G401 (cell line): ENCODE data around the gene C1orf105. TPM values are rescaled to one million over a fixed set of nuclear protein-coding genes. Genes with fewer than 3 reads are reported as not detected.

ENCODE experiments used
- DNase-seq: peaks from one replicate; pipeline ENCODE4 v3.0.0-alpha.2; 2015; ENCODE audit warnings: low spot score
- in situ Hi-C: cut with HindIII; loops from 2 replicates; pipeline ENCODE4 v1.10.0; 2016; ENCODE audit warnings: low sequenced_read_pairs, mixed read lengths
- total RNA-seq: library from RNA; depleted of rRNA; stranded (reverse); fragments of >200 nt; shearing (Covaris generic); gene quantifications from 2 replicates; pipeline ENCODE4 v1.2.3, GENCODE V29; 2014; rRNA removed

The C1orf105 gene
- total RNA-seq, 1 experiment from 2014 or later, result not detected

DNA sequence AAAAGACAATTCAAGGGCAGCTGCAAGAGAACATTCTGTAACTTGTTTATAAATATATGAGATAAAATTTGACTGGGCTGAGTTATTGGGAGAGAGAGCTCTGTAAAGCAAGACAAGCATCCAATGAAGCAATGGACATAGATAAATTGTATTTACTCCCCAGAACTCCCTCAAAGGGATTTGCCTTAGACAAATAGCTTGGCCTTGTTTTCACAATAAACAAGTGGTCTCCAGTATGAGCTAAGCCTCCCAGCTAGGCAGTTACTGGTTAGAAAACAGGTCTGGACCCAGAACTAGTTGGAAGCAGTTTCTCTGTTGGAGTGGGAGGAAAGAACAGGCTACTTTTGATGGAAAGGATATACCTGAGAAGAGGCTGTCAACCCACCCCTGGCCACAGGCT is 87.3 kb downstream of the C1orf105 start:
- no peak for DNase-seq
- in situ Hi-C loops, result no loop called here

DNA sequence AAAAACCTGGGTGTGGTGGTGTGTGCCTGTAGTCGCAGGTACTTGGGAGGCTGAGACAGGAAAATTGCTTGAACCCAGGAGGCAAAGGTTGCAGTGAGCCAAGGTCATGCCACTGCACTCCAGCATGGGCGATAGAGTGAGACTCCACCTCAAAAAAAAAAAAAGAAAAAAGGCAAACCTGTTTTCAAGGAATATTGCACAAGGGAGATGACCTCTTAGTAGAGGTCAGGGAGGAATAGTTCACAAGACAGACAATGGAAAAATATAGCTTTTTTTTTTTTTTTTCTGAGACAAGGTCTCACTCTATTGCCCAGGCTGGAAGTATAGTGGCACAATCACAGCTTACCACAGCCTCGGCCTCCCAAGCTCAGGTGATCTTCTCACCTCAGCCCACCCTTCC is 90.0 kb downstream of the C1orf105 start:
- no peak for DNase-seq
- in situ Hi-C loops, result no loop called here

DNA sequence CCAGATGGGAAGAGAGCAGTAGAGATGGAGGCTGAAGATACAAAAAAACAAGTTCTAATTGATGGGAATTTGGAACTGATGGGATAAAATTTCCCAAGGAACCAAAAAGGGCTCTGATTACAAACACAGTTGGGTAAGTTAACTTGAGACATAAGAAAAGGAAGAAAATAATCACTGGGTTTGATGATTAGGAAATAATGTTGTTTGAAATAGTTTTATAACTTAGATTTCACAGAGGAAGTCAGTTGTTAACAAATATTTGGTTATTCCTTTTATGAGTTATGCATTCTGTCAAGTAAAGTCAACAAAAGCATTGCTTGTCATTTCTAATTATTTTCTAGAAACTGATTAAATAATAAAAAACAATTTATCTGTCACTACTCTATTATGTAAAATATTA is 92.1 kb downstream of the C1orf105 start:
- in situ Hi-C loops, result no loop called here
- DNase-seq, result no peak

DNA sequence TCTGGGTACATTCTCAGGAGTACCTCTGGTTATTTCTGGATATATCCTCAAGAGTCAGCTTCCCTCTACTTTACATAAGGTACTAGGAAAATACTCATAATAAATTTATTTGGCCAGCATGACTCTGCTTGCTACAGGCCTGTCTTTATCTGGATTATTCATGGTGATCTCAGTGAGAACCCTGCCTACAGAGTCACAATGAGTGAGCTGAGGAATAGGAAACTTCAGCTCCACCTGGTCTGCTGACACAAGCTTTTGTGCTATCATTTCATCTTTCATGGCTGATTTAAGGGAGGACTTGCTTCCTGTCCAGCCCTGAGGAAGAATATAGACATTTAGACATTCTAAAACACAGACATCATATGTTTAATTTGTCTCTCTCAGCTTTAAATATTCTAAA is 93.0 kb downstream of the C1orf105 start:
- in situ Hi-C loops, result no loop called here
- DNase-seq, result no peak

DNA sequence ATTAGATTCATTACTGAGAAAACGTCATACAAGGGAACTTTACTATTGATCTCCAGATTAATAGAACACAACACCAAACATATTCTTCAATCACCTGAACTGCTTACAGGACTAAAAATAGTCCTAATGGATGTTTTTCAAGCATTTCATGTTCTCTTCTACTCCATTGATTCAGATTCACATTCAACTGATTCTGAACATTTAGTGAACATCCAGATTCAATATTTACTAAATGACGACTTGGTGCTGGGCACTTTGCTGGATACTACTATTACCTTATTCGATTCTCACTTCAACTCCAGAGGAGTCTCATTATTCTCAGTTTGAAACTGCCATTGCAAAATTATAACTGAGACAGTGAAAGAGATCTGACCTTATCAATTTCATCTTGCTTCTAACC is 93.6 kb downstream of the C1orf105 start:
- in situ Hi-C loops, result no loop called here
- DNase-seq, result no peak

DNA sequence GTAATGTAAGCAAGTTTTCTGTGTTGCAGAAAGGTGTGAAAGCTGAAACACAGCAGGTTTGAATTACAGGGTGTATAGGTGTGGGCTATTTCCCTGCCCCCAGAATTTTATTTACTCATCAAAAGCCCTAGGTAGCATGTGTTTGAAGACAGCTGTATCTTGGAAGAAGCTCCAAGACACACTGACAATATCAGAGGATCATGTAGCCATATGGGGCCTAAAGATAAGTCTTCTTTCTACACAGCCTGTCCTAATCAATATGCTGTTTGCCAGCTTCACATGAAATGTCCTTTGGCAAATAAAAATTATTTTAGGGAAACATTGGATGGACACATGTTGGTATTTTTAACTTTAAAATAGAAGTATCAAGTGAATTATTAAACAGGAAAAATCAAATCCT is 95.0 kb downstream of the C1orf105 start:
- DNase-seq, result no peak
- in situ Hi-C loops, result no loop called here

DNA sequence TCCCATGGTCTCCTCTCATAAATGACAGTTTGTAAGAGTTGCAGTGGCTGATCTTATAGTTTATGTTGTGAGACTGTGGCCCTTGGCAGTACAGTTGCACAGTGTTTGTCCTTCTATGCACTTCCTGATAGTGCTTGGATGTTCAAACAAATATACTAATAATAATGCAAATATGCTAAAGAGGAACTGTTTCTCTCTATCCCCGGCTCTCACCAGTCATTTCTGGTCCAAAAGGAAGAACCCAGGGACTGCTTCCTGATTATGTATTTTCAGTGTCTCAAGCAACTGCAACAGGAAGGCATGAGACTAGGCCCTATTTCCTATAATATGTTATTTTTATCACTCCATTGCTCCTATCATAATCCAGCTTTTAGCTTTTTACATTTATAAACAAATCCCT is 95.4 kb downstream of the C1orf105 start:
- DNase-seq, result no peak
- in situ Hi-C loops, result no loop called here

DNA sequence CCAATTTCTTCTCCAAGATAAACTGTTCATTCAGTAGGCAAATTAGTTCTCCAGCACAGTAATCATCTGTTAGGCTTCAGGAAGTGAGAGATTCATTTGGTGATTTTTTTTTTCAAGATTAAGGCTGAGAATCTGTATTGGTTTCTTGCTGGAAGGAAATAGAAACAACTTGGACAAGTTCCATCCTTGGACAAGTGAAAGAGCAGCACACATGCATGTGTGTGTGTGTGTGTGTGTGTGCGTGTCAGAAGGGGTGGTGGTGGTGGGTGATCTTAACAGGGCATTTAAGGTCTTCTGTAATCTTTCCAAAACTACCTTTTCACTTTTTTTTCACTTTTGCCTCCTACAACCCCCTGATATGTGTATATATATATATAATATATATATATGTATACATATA is 96.6 kb downstream of the C1orf105 start:
- in situ Hi-C loops, result no loop called here
- DNase-seq, result no peak

DNA sequence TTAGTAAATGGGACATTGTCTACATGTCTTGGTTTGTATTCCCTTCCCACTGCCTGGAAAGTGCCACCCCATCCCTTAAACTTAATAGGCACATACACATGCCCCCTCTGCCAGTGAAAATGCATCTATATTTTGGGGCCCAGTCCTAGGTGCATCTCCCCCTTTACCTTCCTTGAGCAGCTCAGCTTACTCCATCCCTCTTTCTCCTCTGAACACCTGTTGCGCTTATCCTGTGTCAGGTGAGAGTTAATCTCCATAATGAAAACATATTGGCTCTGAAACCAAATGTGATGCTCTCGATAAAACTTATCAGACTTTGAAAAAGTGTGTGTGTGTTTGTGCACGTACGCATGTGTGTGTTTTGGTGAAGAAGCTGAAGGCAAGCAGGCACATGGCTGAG is 97.1 kb downstream of the C1orf105 start:
- DNase-seq, result no peak
- in situ Hi-C loops, result no loop called here

Other genes with a start within 250 kb of the C1orf105 start
- gene PIGC, start 23.4 kb downstream of the C1orf105 start, total RNA-seq, result 64.4 and 74.0 TPM in 2 replicates
- gene SUCO, start 112.5 kb downstream of the C1orf105 start, total RNA-seq, result 12.7 and 22.1 TPM in 2 replicates
- gene FASLG, start 238.4 kb downstream of the C1orf105 start, total RNA-seq, result not detected in 2 replicates